HG03342 (cell line): ENCODE measurements around the gene ANO1.

Experiments used
- ATAC-seq: cut with Tn5 transposase; IDR thresholded peaks from one replicate; pipeline ENCODE4 v1.9.1; 2021; ENCODE audit warnings: mild to moderate bottlenecking, moderate library complexity; ENCODE audit not compliant: unreplicated experiment

ANO1 gene

GRCh38 chr11:70233511-70233934 lies 155.4 kb downstream of the ANO1 start:
- ATAC-seq = no peak

GRCh38 chr11:70233962-70234361 lies 155.8 kb downstream of the ANO1 start:
- no peak for ATAC-seq
